HG02610 (cell line): ENCODE measurements around the gene NPSR1.
"Not testable (repeated sequence)": the region's sequence is repeated elsewhere in the genome, so short reads cannot be mapped to it uniquely, and the experiment has no call there.

Source experiments
- ATAC-seq: cut with Tn5 transposase; IDR thresholded peaks from one replicate; pipeline ENCODE4 v1.9.1; 2021; ENCODE audit warnings: mild to moderate bottlenecking, moderate library complexity; ENCODE audit not compliant: unreplicated experiment

NPSR1 gene

GRCh38 chr7:34867341-34867740, 209.3 kb downstream of the NPSR1 start:
- ATAC-seq = not testable (repeated sequence)

DNA sequence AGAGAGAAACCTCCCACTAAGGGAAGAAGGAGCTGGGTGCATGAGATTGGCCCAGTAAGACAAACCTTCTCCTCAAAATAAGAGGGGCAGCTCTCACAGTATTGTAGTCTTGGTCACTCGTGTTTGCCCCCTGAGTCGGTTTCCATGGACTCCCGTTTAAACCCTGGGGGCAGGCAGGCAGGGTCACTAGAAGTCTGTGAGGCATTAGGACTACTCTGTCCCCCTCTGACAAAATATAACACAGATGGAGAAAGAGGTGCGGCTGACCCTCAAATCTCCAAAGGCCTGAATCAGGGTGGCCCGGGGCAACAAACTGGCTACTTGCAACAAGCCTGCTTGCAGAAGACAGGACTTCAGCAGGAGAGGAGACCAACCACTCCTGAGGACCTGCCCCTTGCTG, 210.6 kb downstream of the NPSR1 start:
- ATAC-seq = not testable (repeated sequence)

DNA sequence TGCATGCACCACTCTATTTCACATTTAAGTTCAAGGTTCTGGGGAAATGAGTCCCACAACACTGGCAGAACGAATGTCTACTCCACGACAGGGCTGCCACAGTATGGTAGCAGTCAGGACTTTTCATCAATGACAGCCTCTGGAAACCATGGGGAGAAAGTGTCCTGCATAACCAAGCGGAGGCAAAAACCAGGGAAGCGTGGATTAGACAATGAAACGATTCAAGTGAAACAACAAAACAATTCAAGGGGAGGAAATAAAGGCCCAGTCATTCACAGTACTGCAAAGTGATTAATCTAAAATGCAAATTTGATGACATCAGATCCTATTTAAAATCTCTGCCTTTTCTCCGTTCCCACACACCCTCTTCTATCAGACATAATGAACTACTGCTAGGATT, 211.0 kb downstream of the NPSR1 start:
- ATAC-seq = no peak

DNA sequence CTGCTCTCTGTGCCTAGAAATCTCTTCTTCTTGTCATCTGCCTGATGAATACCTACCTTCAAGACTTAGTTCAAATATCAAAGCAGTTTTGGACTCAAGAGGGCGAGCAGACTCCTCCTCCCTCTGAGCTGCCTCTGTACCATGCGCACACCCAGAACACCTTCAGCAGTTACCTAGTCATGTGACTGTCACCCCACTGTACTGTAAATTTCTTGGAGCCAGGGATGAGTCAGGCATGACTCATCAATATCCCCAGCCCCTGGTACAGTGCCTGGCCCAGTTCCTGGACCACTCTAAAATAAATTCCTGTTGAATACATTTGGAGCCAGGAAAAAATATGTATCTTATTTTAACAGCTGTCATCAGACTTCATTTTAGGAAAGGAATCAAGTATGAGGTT, 212.0 kb downstream of the NPSR1 start:
- ATAC-seq = not testable (repeated sequence)

DNA sequence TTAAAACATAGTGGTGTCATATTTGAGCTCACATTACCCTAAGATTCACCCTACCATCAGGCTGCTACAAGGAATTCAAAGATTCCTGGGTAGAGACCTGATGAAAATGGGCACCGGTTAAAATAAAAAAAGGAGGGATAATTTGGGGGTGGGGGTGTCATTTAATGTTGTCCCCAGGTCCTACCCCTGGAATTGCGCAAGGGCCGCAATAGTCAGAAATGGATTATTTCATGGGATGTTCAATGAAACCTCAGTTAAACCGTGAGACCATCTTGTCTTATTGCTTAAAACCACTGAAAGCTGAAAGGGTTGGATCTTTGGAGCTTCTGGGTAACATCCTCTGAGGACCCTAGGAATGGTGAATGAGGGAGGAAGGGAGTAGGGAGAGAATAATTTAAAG, 216.3 kb downstream of the NPSR1 start:
- ATAC-seq = not testable (repeated sequence)

DNA sequence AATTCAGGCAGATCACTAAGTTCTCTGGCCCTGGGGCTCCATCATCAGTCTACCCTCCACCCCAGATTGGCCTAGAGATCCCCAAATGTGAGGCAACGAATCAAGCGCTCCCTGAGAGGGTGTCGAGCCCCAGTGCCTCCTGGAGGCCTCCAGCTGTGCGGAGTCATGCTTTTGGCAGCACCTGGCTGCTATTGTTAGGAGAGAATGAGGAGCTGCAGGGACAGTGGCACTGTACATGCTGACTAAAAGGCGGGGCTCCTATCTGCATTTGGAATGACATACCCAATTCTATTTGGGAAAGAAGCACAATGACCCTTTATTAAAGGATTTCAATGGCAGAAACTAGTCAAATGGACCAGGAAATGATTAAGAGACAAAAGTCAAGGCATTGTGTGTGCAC, 217.5 kb downstream of the NPSR1 start:
- no peak for ATAC-seq

DNA sequence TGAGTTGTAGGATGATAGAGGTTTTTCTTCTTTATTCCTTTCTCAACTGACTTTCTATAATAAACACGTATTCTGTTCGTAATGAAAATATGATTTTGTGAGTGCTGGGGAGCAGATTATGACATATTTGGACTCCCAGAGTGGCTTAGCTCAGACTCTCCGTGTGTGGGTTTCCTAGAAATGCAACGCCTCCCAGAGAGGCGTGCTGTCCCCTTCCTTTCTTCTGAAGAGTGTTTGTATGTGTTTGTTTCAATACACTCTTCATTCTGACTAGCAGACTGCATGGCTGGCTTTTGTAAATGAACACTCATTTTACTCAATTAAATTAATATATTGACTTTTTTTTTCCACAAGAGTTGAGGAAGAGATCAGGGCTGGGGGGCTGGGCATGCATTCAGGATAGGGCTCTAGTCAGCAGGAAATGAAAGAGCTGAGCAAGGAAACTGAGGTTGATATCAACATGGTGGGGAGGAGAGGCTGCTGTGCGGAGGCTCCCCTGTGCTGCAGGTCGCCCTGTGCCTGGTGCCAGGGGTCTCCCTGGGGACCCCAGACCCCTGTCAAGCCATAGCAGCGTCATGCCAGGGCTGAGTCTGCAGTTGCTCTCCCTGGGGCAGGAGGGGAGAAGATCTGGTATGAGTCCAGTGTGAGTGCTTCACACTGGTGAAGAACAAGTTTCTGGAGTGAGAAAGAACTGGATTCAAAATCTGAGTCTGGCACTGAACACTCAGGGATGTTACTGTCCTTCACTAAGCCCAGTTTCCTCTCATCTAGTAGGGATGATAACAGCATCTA, 221.1 kb downstream of the NPSR1 start:
- not testable (repeated sequence) for ATAC-seq

GRCh38 chr7:34879871-34880270, 221.9 kb downstream of the NPSR1 start:
- ATAC-seq = no peak

- not testable (repeated sequence) for ATAC-seq
Observed at GRCh38 chr7:34883855-34884254, 225.8 kb downstream of the NPSR1 start.

GRCh38 chr7:34886856-34887255, 228.8 kb downstream of the NPSR1 start:
- ATAC-seq = no peak

- ATAC-seq = no peak
Observed at GRCh38 chr7:34889951-34890350, 231.9 kb downstream of the NPSR1 start.

- no peak for ATAC-seq
Observed at GRCh38 chr7:34895202-34895601, 237.2 kb downstream of the NPSR1 start.
